HG03565 (cell line): ENCODE data around the gene KRT6C.

Experiments
- ATAC-seq: cut with Tn5 transposase; IDR thresholded peaks from one replicate; pipeline ENCODE4 v1.9.1; 2021; ENCODE audit warnings: mild to moderate bottlenecking, moderate library complexity; ENCODE audit not compliant: unreplicated experiment

KRT6C gene

GRCh38 chr12:52473768-52474167 is at the start of gene KRT6C:
Gene KRT6C (minus strand): TSS chr12:52473805. CDS start chr12:52473737, 68 bp downstream.
- ATAC-seq: no peak

GRCh38 chr12:52522346-52523011 is 48.9 kb upstream of the KRT6C start:
- ATAC-seq: no peak

- ATAC-seq: no peak
Observed at GRCh38 chr12:52521568-52522266, 48.1 kb upstream of the KRT6C start.

DNA sequence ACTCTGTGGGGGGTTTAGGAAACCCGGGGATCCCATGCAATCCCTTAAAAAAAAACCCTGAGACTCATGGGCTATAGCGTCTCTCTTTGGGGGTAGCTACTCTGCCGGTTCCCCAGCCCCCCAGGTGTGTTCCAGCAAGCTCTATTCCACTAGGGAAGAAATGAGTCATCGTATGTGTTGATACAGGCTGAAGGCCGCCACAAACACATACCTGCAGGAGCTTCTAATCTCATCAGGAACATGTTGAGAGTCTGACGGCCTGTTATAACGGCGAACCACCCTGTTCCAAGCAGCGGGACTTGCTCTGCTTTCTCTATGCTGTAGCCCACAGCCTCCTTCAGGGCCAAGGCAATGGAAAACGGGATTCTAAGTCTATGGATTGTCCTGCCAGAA is 47.6 kb upstream of the KRT6C start:
- ATAC-seq: no peak

DNA sequence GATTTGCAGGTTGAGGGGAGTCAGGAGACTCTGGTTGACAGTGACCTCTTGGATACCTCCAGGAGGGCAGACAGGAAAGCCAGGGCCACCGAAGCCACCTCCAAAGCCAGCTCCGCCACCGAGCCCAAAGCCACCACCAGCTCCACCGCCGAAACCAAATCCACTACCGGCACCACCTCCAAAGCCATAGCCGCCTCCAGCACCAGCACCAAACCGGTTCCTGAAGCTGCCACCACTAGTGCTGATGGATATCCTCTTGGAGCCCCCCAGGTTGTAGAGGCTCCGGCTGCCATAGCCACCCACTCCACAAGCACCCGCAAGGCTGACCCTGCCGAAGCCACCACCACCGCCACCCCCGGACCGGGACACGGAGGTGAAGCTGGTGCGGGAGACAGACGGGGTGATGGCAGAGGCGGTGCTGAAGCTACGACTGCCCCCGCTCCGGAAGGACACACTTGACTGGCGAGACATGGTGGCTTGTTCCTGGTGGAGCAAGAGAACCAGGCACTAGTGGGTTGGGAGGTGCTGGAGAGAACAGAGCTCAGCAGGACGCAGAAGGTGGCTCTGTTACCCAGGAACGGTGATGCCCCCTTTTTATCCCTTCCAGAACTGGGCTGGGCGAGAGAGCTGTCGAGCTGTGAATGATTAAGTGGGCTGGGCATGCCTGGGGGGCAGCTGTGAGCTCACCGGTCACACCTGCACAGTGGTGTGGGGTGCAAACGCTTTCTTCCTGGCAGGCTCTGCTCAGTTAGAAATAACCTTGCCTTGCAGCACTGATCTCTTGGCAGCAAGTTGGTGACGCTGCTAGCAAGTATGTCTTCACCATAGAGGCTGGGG is 46.4 kb upstream of the KRT6C start, which contains the start of gene KRT5:
Gene KRT5 (minus strand): TSS at position 569 of the 837 bp plus-strand sequence. CDS start 98 bp downstream, at position 471.
- no peak for ATAC-seq

GRCh38 chr12:52519387-52519703 is 45.7 kb upstream of the KRT6C start:
- ATAC-seq: no peak

DNA sequence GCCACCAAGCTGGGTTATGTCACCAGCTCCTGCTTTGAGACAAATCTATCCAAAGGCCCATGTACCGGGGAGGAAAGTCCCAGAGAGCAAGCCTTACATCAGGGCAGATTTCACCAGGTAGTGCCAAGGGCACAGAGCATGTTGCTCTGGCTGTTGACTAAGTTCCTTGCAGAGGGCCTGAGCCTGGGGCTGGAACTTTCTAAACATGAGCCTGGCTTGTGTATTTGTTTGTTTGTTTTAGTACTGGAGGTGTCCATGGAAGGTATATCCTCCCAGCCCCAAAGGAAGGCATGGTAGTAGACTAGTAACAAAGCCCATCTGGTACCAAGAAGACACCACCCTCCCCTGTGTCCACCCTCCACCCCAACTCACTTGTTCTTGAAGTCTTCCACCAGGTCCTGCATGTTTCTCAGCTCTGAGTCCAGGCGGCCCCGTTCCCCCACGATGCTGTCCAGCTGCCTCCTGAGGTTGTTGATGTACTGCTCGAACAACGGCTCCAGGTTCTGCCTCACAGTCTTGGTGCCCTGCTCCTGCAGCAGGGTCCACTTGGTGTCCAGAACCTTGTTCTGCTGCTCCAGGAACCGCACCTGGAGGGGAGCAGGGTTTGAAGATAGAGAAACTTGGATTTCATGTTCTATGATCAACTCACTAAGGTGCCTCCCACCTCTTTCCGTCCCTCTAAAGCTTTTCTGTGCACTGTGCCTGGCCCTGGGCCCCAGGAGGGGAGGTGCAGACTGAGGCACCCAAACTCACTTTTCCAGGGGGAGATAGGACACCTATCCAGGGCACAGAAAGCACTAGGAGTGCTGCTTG is 45.2 kb upstream of the KRT6C start:
- ATAC-seq: no peak

DNA sequence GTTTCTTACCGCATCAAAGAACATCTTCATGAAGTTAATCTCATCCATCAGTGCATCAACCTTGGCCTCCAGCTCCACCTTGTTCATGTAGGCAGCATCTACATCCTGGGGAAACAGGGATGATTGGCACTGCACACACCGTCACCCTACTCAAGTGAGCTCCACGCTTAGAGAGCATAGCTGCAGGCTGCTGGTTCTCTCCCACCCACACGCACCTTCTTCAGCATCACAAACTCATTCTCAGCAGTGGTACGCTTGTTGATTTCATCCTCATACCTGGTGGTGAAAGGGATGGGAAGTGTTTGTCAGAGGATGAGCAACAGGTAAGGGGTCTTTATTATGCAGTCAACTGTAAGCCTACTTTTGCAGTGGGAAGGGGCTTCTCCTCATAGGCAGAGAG is 44.3 kb upstream of the KRT6C start:
- no peak for ATAC-seq

DNA sequence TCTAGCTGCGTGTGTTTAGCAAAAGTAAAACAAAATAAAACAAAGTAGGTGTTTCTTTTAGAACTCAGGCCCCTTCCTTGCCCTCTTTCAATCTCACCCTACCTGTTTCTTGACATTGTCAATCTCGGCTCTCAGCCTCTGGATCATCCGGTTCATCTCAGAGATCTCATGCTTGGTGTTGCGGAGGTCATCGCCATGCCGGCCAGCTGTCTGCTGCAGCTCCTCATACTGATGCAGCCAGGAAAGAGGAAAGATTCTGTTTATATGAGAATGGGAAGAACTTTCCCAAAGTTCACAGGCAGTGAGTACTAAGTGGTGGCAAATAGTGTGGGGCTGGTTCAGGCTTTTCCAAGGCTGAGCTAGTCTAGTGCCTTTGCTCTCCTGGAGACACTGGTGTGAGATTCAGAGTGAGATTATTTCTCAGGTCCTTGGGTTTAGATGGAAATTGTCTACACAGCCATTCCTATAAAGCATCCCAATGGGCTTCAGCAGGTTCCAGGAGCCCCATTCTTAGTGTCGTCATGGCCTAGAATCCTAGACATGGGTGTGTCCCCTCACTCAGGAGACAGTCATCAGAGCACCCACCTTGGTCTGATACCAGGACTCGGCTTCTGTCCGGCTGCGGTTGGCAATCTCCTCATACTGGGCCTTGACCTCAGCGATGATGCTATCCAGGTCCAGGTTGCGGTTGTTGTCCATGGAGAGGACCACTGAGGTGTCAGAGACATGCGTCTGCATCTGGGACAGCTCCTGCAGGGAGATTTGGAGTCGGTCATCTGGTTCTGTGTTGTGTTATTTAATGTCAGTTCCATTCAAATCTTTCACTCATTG is 43.6 kb upstream of the KRT6C start:
- ATAC-seq: no peak

- ATAC-seq: no peak
Observed at GRCh38 chr12:52515927-52516831, 42.6 kb upstream of the KRT6C start.

DNA sequence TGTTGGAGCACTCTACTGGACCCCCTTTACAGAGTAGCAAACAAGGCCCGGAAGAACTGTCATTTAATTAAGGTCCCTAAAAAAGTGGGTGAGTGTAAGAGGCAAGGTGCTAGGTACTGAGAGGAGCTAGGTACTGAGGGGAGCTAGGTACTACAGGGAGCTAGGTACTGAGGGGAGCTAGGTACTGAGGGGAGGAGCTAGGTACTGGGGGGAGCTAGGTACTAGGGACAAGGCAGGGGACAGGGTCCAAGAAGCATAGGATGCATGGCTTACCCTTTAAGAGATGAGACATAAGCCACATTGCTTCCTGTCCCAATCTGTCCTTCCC is 41.7 kb upstream of the KRT6C start:
- no peak for ATAC-seq

GRCh38 chr12:52514471-52515318 is 41.1 kb upstream of the KRT6C start:
- ATAC-seq: no peak

DNA sequence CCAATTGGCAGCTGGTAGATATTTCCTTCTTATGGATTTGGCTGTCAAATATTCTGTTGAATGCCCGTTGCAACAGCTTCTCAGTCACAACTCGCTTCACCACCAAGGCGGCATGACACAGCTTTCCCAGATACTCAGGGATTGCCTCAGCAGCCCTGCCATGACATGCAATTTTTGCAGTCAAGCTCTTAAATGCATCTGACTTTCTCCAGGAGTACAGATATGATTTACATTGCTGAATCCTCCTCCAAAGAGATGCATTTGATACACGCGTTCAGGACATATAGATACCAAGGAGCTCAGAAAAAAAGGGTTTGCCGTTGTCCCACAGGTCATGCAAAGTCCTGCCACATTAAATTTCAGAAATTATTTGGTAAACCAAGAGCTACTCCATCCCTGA is 40.1 kb upstream of the KRT6C start:
- ATAC-seq: no peak

DNA sequence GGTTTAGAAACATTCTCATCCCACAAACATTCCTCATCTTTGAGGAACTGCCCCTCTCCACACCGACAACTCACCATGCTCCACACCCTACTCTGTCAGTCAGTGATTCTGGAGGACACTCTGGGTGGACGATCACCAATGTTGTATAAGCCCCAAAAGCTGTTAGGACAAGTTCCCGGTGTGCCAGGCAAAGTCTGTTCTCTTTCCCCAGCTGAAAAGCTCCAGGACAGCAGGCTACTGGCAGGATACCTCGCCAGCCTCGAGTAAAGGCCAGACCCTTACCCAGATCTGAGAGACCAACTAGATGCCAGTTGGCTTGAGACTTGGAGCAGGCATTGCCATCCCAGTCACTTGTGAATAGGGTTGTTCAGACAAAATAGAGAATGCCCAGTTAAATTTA is 34.6 kb upstream of the KRT6C start:
- ATAC-seq: no peak

DNA sequence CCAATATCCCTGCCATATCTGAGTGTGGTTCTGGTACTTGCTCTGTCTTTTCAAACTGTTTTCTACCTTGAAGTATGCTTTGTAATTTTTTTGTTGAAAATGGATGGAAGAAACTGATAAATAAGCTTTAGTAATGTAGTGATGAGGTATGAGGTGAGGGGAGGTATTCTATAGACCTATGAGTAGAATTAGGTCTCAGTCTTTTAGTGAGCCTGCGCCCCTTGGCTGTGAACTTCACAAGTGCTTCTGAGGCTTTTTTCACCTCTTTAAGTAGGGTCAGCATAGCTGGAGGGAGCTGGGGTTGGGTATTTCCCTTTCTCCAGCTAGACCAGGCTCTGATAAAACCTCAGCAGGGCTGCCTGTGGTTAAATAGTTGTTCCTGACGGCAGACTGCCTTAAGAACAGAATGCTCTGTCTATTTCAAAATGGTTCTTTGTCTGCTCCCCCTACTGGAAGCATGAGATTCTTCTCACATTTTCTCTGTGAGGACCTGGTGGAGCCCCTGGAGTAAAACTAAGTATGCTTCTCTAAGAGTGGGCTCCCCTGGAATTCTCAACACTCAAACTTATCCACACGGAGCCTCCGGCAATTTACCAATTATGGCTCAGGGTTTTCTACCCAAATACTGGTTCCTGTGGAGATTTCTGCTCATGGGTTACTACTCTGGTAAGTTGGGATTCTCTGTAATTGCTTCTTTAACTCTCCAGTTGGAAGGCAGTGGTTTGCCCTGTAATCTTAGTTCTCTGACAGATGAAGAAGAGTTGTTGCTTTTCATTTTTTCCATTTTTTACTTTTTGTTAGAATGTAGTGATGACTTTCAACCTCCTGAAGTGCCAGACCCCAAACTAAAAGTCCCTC is 33.5 kb upstream of the KRT6C start:
- no peak for ATAC-seq

DNA sequence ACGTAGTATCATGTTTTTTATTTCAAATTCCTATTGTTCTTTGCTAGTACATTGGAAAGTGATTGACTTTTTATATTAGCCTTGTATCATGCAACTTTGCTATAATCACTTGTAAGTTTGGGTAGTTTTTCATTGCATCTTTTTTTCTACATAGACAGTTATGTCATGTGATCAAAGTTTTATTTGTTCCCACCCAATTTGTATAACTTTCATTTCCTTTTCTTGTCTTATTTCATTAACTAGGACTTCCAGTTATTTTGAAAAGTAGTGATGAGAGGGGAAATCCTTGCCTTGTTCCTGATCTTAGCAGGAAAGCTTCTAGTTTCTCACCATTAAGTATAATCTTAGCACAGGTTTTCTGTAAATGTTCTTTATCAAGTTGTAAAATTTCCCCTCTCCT is 29.3 kb upstream of the KRT6C start:
- no peak for ATAC-seq

GRCh38 chr12:52501490-52501889 is 27.9 kb upstream of the KRT6C start:
- no peak for ATAC-seq
